ENCODE data around the gene CHSY3.

- TF ChIP-seq CTCF (IDR thresholded peaks at IDR 0.05), result no peak
- no peak for TF ChIP-seq POLR2A (IDR thresholded peaks at IDR 0.05)
These were observed 263.9 kb downstream of the CHSY3 start for GRCh38 chr5:130168211-130168610.
